ENCODE measurements around the gene CPA1. TPM values are rescaled to one million over a fixed set of nuclear protein-coding genes. Genes with fewer than 3 reads are reported as not detected.

CPA1 gene
- total RNA-seq, 2 donors from 2014 or later: 35.4 TPM; not detected in 1

- no peaks in the 10 kb centered on the region for H3K27me3 ChIP-seq
- no peak overlapping the region for H3K27ac ChIP-seq
- H3K36me3 ChIP-seq: no peaks in the 10 kb centered on the region
These were observed 17.1 kb upstream of the CPA1 start for GRCh38 chr7:130363026-130363847.

GRCh38 chr7:130364451-130364850 lies 15.8 kb upstream of the CPA1 start:
- no peak for DNase-seq
- H3K9ac ChIP-seq (ENCODE audit: low read depth in 2 of 2, low read length in 2 of 2): no peak overlapping the region
- H3K4me1 ChIP-seq: peaks cover 3% of the 10 kb centered on the region
- H3K9me3 ChIP-seq: no peaks in the 10 kb centered on the region
- H3K27me3 ChIP-seq: no peaks in the 10 kb centered on the region
- H3K36me3 ChIP-seq: no peaks in the 10 kb centered on the region
- TF ChIP-seq, protein P1, sequence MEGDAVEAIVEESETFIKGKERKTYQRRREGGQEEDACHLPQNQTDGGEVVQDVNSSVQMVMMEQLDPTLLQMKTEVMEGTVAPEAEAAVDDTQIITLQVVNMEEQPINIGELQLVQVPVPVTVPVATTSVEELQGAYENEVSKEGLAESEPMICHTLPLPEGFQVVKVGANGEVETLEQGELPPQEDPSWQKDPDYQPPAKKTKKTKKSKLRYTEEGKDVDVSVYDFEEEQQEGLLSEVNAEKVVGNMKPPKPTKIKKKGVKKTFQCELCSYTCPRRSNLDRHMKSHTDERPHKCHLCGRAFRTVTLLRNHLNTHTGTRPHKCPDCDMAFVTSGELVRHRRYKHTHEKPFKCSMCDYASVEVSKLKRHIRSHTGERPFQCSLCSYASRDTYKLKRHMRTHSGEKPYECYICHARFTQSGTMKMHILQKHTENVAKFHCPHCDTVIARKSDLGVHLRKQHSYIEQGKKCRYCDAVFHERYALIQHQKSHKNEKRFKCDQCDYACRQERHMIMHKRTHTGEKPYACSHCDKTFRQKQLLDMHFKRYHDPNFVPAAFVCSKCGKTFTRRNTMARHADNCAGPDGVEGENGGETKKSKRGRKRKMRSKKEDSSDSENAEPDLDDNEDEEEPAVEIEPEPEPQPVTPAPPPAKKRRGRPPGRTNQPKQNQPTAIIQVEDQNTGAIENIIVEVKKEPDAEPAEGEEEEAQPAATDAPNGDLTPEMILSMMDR (IDR thresholded peaks at IDR 0.05): no peak
- intact Hi-C loops (cut with DNase I): no loop called here
- no peak overlapping the region for H3K4me3 ChIP-seq
- no peak overlapping the region for H3K27ac ChIP-seq

More at GRCh38 chr7:130363026-130363847, 17.1 kb upstream of the CPA1 start:
- DNase-seq: no peak
- H3K9ac ChIP-seq (ENCODE audit: low read depth in 2 of 2, low read length in 2 of 2): no peak overlapping the region
- intact Hi-C loops (cut with DNase I): no loop called here
- H3K4me3 ChIP-seq: no peak overlapping the region
- TF ChIP-seq, protein P1 (IDR thresholded peaks at IDR 0.05): no peak
- H3K9me3 ChIP-seq: no peaks in the 10 kb centered on the region
- H3K4me1 ChIP-seq: peaks cover 3% of the 10 kb centered on the region

GRCh38 chr7:130365088-130365487 lies 15.2 kb upstream of the CPA1 start:
- Histone ChIP-seq H3K27me3 (no peaks in the 10 kb centered on the region), H3K9ac (ENCODE audit: low read depth in 2 of 2, low read length in 2 of 2) (no peak overlapping the region), H3K4me1 (peaks cover 3% of the 10 kb centered on the region), H3K4me3 (no peak overlapping the region), H3K36me3 (no peaks in the 10 kb centered on the region), H3K9me3 (no peaks in the 10 kb centered on the region), H3K27ac (no peak overlapping the region)
- intact Hi-C loops (cut with DNase I): no loop called here
- DNase-seq: no peak
- TF ChIP-seq, protein P1 (IDR thresholded peaks at IDR 0.05): no peak

DNA sequence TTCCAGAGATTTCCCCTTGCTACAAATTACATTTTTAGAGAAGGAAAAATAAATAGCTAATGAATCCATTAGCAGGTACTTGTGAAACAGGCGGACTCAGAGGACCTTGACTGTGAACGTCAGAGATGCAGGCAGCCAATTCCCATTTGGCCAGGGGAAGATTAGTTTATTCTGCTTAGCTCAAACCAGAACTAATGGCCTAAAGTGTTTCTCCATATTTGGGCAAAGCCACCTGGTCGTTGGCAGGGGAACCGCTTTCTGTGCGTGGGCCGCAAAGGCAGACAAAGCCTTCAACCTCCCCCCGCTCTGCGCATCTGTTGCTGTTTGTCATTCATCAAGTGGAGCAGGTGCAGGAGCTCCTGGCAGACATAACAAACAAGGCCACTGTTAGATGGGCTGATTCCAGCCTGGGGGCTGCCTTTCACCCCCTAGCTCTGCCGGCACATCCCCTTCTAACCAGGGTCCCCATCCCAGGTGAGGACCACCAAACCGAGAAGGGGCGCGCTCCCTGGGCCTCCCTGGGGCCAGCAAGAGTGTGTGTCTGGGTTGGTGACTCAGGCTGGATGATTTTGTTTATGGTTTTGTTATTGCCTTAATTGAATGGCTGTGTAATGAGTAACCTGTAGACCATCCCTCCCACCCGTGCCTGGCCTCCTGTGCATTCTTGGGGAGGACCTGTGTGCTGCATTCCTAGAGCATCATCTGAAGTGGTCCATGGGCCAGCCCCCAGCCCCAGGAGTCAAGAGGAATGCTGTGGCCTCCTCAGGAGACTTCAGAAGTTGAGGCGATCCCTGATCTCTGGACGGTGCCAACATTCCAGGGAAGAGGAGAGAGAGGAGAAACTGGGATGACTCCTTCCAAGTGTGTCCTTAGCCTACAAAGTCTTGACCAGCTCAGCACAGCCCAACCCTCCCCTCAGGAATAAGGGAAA lies 14.5 kb upstream of the CPA1 start:
- TF ChIP-seq, protein P1 (IDR thresholded peaks at IDR 0.05): no peak
- H3K27me3 ChIP-seq: no peaks in the 10 kb centered on the region
- H3K4me3 ChIP-seq: no peak overlapping the region
- no peaks in the 10 kb centered on the region for H3K36me3 ChIP-seq
- H3K27ac ChIP-seq: no peak overlapping the region
- no peak for DNase-seq
- H3K9ac ChIP-seq (ENCODE audit: low read depth in 2 of 2, low read length in 2 of 2): no peak overlapping the region
- H3K4me1 ChIP-seq: peaks cover 3% of the 10 kb centered on the region
- no peaks in the 10 kb centered on the region for H3K9me3 ChIP-seq
- intact Hi-C loops (cut with DNase I): no loop called here

GRCh38 chr7:130366564-130366963 lies 13.7 kb upstream of the CPA1 start:
- TF ChIP-seq, protein P1 (IDR thresholded peaks at IDR 0.05): no peak
- Histone ChIP-seq H3K27me3 (no peaks in the 10 kb centered on the region), H3K9me3 (no peaks in the 10 kb centered on the region), H3K36me3 (no peaks in the 10 kb centered on the region), H3K27ac (no peak overlapping the region), H3K4me1 (peaks cover 3% of the 10 kb centered on the region), H3K4me3 (no peak overlapping the region), H3K9ac (ENCODE audit: low read depth in 2 of 2, low read length in 2 of 2) (no peak overlapping the region)
- DNase-seq: no peak
- intact Hi-C loops (cut with DNase I): no loop called here
